ENCODE results near the gene CLEC16A.

Gene CLEC16A

DNA sequence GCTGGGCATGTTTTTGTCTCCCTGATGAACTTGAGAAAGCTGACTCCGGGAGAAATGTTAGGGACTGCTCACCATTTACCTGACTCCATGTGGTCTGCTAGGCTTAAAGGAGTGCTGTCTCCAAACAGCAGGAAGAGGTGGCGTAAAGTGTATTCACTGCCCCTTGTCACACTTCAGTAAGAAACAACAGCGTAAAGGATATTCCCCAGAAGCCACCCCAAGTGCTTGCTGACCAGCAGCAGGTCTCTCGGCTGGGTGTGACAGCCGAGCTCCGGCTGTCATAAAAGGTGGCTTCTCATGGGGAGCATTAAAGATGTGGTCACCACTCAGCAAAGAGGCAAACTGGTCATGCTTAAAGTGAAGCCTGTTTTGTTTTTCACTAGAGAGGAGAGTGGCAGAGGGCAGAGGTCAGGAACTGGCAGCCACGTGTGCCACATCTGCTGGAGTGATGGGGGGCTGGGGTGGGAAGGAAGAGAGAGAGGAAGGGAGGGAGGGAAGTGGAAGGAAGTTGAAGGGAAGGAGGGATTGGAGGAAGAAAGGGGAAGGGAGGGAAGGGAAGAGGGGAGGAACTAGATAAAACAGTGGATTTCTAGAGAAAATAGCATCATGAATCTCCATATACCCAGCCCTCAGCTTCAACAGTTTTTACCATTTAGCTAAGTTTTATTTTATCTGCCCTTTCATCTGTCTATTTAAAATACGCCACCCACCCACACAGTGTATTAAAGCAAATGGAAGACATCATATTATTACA, 119.3 kb downstream of the CLEC16A start:
- no peak for DNase-seq (ENCODE audit: low spot score)

DNA sequence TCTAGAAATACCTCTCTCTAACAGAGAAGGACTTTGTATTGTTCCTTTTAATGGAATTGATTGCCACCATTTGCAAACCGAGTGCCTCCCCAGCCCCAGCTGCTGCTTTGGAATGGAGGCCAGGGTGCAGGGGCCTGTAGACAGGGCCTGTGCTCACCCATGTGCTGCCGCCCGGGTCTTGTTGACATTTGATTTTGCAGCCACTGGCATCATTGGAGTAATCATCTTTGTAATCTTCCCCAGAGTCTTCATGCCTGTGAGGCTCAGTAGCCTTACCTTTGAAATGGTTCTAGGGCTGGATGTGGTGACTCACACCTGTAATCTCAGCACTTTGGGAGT, 119.8 kb downstream of the CLEC16A start:
- DNase-seq (ENCODE audit: low spot score) = no peak

DNA sequence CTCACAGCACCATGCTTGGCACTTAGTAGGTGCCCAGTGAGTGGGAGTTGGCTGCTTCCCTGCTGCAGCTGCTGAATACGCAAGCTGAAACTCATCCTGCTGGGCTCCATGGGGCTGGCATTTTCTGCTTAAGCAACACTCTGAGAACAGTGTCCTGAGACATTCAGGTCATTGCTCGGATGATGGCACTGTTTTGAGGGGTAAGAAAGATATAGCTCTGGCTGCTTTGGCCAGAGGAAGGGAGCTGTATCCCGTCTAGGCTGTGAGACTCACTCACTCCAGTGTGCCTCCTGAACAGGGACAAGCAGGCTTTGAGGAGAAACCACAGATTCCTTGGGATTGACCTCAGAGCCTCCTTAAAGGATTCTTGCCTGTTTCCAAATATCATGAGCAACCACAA, 120.5 kb downstream of the CLEC16A start:
- DNase-seq (ENCODE audit: low spot score) = no peak

DNA sequence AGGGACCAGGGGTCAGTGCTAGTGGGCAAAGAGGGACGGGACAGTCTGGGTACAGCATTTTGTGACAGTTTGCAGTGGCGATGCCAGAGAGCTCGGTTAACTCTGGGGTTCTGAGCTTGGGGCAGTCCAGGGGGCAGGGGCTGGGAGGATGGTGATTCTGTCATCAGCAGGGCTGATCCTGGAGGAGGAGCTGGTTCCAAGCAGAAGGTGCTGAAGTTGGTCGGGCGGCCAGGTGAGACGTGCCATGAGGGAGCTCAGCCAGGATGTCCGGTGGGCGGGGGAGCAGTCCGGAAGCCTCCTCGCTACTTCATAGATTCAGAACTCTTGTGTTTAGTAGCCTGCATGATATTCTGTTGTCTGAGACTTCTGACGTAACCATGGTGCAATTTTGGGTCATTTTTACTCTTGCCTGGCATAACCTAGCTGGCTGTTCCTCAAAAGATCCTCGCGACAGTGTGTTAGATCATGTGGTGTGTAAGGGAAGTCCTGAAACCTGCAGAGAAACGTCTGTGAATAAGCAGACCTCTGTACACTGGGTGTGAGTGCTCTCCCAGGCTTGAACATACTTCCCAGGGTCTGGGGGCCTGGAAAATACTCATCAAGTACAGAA, 122.0 kb downstream of the CLEC16A start:
- no peak for DNase-seq (ENCODE audit: low spot score)

DNA sequence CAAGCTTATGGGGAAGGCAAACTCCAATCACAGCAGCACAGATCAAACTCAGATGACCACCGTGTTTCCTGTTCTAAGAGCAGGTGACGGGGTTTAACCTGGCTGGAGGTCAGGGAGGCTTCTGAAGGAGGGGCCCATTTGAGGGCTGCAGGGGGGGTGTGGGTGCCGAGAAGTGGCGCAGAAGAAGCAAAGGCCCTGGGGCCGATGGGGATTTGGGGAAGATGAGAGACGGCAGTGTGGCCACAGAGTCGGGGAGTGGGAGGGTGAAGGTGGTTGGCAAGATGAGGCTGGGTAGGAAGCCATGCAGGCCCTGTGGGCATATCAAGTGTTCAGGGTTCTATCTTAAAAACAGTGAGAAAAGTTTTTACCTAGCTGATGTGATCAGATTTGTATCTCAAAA, 122.9 kb downstream of the CLEC16A start:
- no peak for DNase-seq (ENCODE audit: low spot score)

DNA sequence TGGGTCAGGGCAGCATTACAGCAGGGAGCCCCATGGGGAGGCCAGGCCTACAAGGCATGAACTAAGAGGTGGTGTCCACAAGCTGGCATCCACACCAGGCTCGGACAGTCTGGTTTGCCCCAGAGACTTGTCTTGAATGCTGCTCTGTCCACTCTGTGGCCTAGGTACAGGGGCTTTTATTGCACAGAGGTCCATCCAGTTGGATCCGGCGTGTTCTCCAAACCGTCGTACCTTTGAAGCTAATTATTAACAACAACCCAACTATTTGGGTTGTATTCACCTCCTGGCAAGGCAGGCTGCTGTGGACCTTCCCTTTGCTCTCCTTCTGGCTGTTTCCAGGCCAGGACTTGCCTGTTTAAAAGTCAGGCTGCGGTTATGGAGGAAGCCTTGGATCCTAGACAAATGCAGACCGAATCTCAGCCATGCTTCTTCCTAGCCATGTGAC, 123.4 kb downstream of the CLEC16A start:
- DNase-seq (ENCODE audit: low spot score) = no peak

DNA sequence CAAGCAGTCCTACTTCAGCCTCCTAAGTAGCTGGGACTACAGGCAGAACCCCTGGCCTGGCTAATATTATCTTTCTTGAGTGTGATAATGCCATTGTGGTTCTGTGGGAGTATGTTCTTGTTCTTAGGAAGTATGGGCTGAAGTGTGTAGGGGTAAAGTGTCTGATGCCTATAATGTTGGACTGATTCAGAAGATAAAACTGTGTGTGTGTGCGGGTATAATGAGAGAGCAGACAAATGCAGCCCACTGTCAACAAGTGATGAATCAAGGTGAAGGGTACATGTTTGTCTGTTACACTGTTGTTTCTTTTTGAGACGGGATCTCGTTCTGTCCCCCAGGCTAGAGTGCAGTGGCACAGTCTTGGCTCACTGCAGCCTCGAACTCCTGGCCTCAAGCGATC, 127.5 kb downstream of the CLEC16A start:
- no peak for DNase-seq (ENCODE audit: low spot score)

DNA sequence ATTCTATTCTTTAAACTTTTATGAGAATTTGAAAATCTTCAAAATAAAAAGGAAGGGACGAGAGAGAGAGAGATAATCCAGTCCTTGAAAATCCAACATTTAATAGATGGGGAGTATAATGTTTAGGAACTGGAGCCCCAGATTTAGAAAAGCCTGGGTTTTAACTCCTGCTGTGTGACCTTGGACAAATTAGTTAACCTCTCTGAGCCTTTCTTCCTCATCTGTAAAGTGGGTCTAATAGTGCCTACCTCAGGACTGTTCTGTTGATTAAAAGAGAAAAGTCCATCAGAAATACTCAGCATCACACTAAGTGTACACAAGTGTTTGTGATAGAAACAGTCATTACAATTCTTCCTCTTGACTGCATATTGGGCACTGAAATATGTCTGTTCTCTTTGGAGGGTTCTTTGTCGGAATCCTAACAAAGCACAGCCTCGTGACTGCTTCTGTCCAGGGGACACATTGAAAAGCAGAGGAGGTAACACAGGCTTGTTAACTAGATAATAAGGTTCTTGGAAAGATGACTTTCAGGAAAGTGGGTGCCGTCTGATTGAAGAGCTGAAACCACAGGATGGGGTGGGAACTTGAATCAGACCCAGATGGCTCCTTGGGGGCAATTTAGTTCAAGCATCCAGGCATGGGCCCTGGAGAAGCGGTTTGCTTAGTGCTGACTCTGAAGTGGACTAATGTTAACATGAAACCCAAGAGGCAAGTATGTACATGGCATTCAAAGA, 128.2 kb downstream of the CLEC16A start:
- DNase-seq (ENCODE audit: low spot score) = no peak

DNA sequence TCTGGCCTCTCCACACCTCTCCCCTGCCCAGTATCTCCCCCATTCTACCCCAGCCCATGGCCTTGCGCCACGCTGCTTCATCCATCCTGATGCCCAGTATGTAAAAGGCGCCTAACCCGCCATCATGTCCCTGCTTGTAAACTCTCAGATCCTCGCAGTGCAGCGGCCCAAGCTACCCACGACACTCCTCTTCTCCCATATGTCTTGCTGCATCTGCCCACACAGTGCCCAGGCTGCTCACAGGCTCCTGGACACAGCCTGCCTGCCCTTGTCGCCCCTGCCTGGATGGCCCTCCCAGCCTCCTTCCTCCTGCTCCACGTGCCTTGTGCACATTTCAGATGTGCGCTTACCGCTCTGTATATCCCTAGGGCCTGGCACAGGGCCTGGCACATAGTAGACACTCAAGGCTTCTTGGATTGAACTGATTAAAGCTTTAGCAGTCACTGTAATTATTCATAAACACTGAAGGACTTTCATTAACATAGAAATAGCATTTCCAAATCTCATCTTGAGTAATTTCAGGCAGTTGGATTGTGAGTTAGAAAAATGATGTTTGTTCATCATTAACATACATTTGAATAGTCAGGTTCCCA, 129.1 kb downstream of the CLEC16A start:
- no peak for DNase-seq (ENCODE audit: low spot score)

DNA sequence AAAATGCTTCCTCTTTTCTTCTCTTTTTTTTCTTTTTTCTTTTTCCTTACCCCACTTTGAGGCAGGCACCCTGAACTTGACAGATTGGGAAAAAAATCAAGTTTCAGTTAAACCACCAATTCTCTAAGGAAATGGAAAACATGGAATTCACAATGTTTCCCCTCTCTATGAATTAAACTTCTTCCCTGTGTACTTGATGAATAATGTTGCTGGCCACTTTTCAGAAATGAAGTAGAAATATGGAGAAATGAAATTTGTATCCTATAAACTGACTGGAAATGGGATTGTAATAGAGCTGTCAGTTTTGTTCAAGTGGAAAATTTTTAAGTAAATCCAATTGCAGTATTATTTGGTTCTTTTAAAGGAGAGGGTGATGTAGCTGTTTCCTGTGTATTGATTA, 129.8 kb downstream of the CLEC16A start:
- DNase-seq (ENCODE audit: low spot score) = no peak

DNA sequence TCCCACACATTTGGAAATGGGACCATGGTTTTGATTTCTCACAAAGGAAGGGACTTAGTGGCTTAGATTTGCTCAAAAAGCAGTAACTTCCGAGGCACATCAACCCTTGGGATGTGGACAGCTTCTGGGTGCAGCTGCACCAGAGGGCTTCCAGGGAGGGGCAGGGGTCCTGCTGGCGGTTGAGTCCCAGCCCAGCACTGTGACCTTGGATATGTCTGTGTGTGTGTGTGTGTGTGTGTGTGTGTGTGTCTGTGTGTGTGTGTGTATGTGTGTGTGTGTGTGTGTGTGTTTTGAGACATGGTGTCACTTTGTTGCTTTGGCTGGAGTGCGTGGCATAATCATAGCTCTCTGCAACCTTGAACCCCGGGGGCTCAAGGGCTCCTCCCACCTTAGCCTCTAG, 130.8 kb downstream of the CLEC16A start:
- no peak for DNase-seq (ENCODE audit: low spot score)

DNA sequence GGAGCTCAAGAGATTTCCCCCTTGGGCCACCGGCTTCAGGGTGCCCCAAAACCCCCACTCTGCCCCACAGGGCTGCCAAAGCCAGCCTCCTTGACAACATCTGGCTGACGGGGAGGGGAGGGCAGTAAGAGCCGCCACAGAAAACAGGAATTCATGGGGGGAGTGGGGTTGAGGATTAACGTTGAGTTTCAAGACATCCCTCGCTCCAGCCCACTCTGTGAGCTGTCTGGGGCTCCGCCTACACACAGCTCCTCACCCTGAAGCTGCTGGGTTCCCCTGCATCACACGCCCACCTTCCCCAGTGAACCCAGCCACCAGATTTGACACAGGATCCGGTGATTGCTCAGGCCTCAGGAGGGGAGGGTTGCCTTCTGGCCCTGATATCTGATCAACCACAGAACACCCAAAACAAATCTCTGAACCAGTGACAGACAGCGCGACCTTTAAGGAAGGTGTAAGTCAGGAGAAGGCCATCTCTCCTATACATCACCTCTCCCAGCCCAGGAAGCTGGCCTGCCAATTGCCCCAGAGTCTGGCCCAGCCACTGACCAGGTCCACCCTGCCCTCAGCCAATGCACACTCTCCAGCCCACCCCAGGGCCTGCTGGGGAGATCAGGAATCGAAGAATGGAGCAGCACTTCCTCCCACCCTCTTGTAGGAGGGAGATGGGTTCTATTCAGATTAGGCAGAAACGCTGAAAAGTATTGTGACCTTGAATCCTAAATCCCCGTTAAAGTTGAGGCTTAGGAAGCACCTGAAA, 132.1 kb downstream of the CLEC16A start:
- no peak for DNase-seq (ENCODE audit: low spot score)

DNA sequence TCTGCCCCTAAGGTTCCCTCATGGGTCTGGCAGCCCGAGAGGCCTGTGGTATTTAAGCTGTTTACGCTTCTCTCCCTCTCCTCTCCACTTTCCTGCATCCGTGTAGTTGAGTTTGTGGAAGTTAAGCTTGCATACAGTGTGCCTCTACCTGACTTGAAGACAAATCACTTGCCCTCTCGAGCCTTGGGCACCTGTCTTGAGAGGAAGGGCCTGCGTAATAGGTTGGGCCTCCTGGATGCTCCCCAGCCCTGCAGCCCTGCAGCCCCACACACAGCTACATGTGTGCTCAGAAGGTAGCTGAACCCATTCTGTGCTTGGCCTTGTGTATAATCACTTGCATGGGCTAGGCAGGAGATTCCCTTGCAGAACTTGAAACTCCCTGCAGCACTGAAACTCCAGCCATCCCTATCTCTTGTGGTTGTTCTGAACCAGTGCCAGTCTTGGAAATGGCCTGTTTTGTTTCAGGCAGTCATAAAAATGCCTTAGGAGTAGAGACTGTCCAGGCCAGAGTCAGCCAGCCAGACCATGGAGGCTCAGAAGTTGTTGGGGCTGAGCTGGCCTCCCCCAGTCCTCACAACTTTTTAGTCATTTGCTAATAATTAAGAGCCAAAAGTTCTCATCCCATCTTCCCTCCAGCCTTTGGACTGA, 134.6 kb downstream of the CLEC16A start:
- no peak for DNase-seq (ENCODE audit: low spot score)

DNA sequence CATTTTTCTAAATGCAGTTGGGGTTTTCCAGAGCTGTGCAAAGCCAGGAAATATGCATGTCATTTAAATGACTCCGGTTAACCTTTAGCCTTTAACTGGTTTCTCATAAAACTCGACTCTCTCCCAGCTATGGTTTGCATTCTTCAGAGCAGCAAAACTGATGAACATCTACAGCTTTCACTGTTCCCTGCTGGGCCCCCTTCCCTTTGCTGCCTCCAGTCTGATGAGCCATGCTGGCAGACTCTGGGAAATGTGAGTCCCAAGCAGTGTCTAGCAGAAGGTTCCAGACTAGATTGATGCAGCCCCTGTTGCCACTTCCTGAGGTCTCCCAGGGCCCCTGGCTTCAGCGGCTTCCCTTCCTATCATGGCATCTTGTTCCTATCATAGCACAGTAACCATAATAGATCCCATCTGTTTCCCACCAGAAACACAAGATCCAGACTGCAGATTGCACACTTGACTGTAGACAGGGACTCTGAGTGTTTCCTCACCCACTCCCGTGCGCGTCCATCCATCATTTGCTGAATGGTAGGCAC, 135.4 kb downstream of the CLEC16A start:
- no peak for DNase-seq (ENCODE audit: low spot score)

DNA sequence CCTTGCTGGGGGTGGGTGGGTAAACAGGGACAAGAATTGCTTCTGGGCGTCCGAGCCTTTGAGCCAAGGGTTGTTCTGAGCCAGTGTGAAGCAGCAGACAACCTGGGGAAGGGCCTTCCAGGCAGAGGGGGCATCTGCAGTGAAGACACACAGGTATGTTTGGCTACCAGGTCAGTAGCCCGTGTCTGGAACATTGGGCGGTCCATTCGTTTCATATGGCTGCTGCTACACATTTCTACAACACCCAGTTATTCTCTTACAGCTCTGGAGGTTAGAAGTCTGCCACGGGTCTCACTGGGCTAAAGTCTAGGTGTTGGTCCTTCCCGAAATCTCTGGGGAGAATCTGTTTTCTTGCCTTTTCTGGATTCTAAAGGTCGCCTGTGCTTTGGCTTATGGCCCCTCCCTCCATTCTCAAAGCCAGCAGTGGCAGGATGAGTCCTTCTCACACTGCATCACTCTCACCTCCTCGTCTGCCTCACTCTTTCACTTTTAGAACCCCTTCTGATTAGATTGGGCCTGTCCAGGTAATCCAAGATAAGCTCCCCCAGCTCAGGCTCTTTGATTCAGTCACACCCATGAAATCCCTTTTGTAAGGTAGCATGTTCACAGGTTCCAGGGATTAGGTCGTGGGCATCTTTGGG, 136.1 kb downstream of the CLEC16A start:
- no peak for DNase-seq (ENCODE audit: low spot score)

DNA sequence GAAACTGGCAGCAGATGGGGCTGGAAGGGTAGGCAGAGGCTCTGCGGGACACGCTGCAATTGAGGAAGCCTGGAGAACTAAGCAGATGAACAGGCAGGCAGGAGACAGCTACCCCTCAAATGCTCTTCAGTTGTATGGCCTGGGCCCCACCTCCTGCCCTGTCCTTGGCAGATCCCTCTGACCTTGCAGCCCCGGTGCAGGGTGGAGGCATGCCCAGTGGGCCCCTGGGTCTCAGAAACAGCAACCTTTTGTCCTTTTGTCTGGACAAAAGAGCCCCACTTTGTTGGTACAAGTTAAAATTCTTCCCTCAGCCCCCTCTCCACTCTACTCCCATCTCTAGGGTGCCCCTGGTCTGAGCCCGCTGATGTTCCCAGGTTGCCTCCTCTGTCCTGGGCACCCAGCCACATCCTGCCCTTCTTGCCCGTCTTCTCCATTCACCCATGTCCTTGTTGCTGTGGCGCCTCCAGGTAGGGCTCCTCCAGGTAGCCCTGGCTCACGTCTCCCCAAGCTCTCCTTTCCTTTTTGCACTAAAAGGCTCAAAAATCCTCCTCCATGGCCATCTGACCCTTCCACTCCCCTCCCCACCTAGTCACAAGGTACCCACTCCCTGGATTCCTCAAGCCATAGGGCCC, 136.8 kb downstream of the CLEC16A start:
- no peak for DNase-seq (ENCODE audit: low spot score)

DNA sequence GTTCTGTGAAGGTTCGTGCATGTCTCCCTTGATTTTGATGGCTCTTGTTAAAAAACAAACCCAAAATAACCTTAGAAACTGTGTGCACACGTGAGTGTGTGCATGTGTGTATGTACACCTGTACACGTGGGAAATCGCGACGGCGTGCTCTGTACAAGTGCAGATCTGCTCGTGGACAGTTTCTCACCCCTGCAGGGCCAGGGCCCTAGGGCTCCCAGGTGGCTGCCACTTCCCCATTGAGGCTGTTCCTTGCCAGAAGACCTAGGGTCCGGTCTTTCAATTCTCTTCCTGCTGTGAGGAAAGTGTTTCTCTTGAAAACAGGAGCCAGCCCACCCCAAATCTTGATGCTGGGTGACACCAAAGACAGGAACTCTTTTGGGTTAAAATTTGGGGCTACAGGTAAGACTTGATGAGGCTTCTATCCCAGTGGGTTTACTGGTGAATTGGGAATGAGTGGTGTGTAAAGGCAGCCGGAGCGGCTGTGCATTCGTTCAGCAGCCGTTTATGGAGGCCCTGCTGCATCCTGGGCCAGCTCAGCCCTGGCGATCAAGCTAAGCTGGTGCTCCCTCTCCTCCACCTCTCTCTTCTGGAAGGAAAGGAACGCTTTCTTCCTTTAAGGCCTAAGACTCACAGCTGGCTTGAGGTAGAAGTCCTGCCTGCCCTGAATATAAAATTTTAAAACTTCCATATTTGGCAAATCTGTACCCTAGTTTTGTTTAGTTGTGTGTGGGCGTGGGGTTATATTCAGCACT, 137.9 kb downstream of the CLEC16A start:
- DNase-seq (ENCODE audit: low spot score) = no peak

DNA sequence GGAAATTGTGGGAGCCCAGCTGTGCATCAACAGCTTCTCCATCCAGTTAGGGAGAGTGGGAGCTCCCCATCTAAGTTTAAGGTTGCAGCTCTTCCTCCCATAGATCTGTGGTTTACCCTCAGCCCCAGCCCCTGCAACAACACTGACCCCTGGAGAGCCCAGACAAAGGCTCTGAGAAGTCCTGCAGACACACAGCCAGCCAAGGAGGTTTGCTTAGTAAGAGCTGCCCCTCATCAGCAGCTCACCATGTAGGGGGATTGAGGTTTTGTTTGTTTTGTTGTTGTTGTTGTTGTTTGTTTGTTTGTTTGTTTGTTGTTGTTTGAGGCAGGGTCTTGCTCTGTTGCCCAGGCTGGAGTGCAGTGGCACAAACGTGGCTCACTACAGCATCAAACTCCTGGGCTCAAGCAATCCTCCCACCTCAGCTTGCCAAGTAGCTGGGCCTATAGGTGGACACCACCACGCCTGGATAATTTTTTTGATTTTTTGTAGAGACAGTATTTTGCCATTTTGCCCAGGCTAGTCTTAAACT, 138.6 kb downstream of the CLEC16A start:
- no peak for DNase-seq (ENCODE audit: low spot score)

DNA sequence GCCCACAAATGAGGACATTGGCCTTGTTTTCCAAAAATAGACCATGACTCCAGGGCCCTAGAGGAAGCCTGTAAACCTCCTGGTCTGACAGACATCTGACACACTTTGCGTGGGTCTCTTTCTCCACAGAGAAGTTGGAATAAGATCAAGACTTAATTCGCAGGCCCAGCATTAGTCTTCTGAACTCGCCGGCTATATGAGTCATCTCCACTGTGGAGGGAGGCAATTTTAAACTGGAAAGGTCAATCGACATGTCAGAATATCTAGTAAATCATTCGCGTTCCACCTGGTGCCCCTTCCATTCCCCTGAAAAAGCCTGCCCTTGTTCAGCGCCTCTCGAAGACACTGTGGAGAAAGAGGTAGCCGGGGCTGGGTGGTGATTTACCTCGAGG, 140.1 kb downstream of the CLEC16A start:
- DNase-seq (ENCODE audit: low spot score) = no peak

All from LoVo (cell line).